Kidney epithelial cell (primary cell): ENCODE measurements around the gene GPR135. TPM values are rescaled to one million over a fixed set of nuclear protein-coding genes. Genes with fewer than 3 reads are reported as not detected.

Source experiments
- DNase-seq: peaks from one replicate; pipeline ENCODE4 v3.0.0-alpha.2; 2010; ENCODE audit warnings: low read depth
- H3K27me3 ChIP-seq: 2 replicates; pipeline ENCODE4 v1.6.0; 2011; ENCODE audit warnings: low read length; ENCODE audit not compliant: control insufficient read depth, insufficient read depth
- H3K36me3 ChIP-seq: 2 replicates; pipeline ENCODE4 v1.5.1; 2011; ENCODE audit warnings: low read length; ENCODE audit not compliant: control insufficient read depth, insufficient read depth
- H3K4me3 ChIP-seq: 2 replicates; pipeline ENCODE4 v1.5.1; 2011; ENCODE audit warnings: low read depth, mild to moderate bottlenecking, control low read depth, low read length
- CTCF ChIP-seq: IDR thresholded peaks from 2 replicates; pipeline ENCODE4 v1.5.1; 2011; ENCODE audit warnings: mild to moderate bottlenecking, moderate library complexity, low read length, control low read depth, inconsistent platforms; ENCODE audit not compliant: insufficient read depth, poor library complexity, severe bottlenecking
- total RNA-seq: library from RNA; depleted of rRNA; stranded (reverse); fragments of >200 nt; gene quantifications from 2 replicates; pipeline ENCODE4 v1.2.3, GENCODE V29; 2015

Gene GPR135
- total RNA-seq, 1 donor from 2014 or later: 0.71 TPM

GRCh38 chr14:59490756-59491155 lies 25.6 kb upstream of the GPR135 start:
- DNase-seq: no peak
- no peak for TF ChIP-seq CTCF
- Histone ChIP-seq H3K36me3 (no peaks in the 10 kb centered on the region), H3K27me3 (no peaks in the 10 kb centered on the region), H3K4me3 (no peak overlapping the region)

GRCh38 chr14:59484639-59485175 lies 19.5 kb upstream of the GPR135 start:
- DNase-seq: no peak
- Histone ChIP-seq H3K36me3 (no peaks in the 10 kb centered on the region), H3K4me3 (peak overlapping the region; percentile 83), H3K27me3 (no peaks in the 10 kb centered on the region)
- TF ChIP-seq CTCF: no peak

- TF ChIP-seq CTCF: peak; percentile 40
- H3K4me3 ChIP-seq: peak within 1 kb of the TSS; percentile 83
- no peaks in the 10 kb centered on the region for H3K27me3 ChIP-seq
- peak; percentile 75 for DNase-seq
- no peaks in the 10 kb centered on the region for H3K36me3 ChIP-seq
Measured at GRCh38 chr14:59483819-59484638, 18.8 kb upstream of the GPR135 start, which contains the start of the genes JKAMP and L3HYPDH. Gene JKAMP (plus strand): TSS chr14:59484517. CDS start chr14:59484590, 73 bp downstream. Gene L3HYPDH (minus strand): TSS chr14:59484408. CDS start chr14:59484316, 92 bp downstream.

GRCh38 chr14:59483363-59483762 lies 18.2 kb upstream of the GPR135 start:
- TF ChIP-seq CTCF: no peak
- H3K27me3 ChIP-seq: no peaks in the 10 kb centered on the region
- H3K4me3 ChIP-seq: peak overlapping the region; percentile 83
- DNase-seq: peak; percentile 38
- H3K36me3 ChIP-seq: no peaks in the 10 kb centered on the region

GRCh38 chr14:59482541-59483331 lies 17.6 kb upstream of the GPR135 start:
- Histone ChIP-seq H3K4me3 (peak overlapping the region; percentile 83), H3K36me3 (no peaks in the 10 kb centered on the region), H3K27me3 (no peaks in the 10 kb centered on the region)
- TF ChIP-seq CTCF: no peak
- peak; percentile 91 for DNase-seq
